HL-60 (cell line): ENCODE results near the gene CDC42BPA.

Source experiments
- DNase-seq, 2 experiments: peaks; one replicate each; pipeline ENCODE4 v3.0.0-alpha.2; 2010 to 2020; ENCODE audit warnings: low read depth in 1 of 2, low spot score in 1 of 2
- H3K27ac ChIP-seq: fragments of 250-450 bp; sonication (Bioruptor Pico); replicated peaks from 2 replicates; pipeline ENCODE4 v1.5.1; 2020; ENCODE audit warnings: mild to moderate bottlenecking, moderate library complexity
- H3K27me3 ChIP-seq: fragments of 250-450 bp; sonication (Bioruptor Pico); 2 replicates; pipeline ENCODE4 v1.5.1; 2021; ENCODE audit warnings: mild to moderate bottlenecking, moderate library complexity; ENCODE audit not compliant: insufficient read depth, poor library complexity, severe bottlenecking
- H3K4me3 ChIP-seq: replicated peaks from 2 replicates; pipeline ENCODE4 v1.5.1; 2011; ENCODE audit warnings: mild to moderate bottlenecking, control low read depth, low read length; ENCODE audit not compliant: insufficient read depth
- GABPA ChIP-seq: IDR thresholded peaks from 2 replicates; pipeline ENCODE4 v1.6.1; 2012; ENCODE audit warnings: low read depth
- POLR2AphosphoS5 ChIP-seq: IDR thresholded peaks from 2 replicates; pipeline ENCODE4 v1.6.1; 2012; ENCODE audit warnings: low read depth
- SPI1 ChIP-seq: IDR thresholded peaks from 2 replicates; pipeline ENCODE4 v1.6.1; 2012; ENCODE audit warnings: low read depth, mild to moderate bottlenecking, borderline replicate concordance
- TF ChIP-seq, protein P1 (sequence below): IDR thresholded peaks from one replicate; pipeline ENCODE4 v1.5.1; 2011; ENCODE audit warnings: low read length, control low read depth, inconsistent platforms; ENCODE audit not compliant: insufficient read depth
- TF ChIP-seq, protein P2 (sequence below): IDR thresholded peaks from 2 replicates; pipeline ENCODE4 v1.6.1; 2012; ENCODE audit warnings: low read depth; ENCODE audit not compliant: insufficient replicate concordance

The CDC42BPA gene

DNA sequence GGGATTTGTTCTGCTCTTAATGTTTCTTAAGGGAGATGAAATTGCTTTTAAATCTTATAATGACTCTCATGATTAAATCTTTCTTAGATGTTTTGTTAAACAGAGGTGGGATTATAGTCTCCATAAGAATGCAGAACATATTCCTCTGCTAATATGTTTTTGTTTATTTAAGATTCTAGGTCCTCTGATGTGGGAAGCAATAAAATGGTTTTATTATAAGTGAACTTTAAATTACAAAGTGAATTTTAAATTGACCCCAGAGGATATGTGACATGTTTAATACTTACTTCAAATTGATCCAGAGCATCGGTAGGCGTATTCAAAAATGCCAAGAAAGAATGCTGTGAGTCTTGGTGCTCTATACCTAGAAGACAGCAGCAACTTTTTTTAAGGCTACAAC lies 248.8 kb downstream of the CDC42BPA start:
- no peak for DNase-seq
- no peaks in the 10 kb centered on the region for H3K27me3 ChIP-seq
- TF ChIP-seq, protein P1, sequence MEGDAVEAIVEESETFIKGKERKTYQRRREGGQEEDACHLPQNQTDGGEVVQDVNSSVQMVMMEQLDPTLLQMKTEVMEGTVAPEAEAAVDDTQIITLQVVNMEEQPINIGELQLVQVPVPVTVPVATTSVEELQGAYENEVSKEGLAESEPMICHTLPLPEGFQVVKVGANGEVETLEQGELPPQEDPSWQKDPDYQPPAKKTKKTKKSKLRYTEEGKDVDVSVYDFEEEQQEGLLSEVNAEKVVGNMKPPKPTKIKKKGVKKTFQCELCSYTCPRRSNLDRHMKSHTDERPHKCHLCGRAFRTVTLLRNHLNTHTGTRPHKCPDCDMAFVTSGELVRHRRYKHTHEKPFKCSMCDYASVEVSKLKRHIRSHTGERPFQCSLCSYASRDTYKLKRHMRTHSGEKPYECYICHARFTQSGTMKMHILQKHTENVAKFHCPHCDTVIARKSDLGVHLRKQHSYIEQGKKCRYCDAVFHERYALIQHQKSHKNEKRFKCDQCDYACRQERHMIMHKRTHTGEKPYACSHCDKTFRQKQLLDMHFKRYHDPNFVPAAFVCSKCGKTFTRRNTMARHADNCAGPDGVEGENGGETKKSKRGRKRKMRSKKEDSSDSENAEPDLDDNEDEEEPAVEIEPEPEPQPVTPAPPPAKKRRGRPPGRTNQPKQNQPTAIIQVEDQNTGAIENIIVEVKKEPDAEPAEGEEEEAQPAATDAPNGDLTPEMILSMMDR, result no peak
- TF ChIP-seq POLR2AphosphoS5 (no peak), SPI1 (no peak), GABPA (no peak)
- TF ChIP-seq, protein P2, sequence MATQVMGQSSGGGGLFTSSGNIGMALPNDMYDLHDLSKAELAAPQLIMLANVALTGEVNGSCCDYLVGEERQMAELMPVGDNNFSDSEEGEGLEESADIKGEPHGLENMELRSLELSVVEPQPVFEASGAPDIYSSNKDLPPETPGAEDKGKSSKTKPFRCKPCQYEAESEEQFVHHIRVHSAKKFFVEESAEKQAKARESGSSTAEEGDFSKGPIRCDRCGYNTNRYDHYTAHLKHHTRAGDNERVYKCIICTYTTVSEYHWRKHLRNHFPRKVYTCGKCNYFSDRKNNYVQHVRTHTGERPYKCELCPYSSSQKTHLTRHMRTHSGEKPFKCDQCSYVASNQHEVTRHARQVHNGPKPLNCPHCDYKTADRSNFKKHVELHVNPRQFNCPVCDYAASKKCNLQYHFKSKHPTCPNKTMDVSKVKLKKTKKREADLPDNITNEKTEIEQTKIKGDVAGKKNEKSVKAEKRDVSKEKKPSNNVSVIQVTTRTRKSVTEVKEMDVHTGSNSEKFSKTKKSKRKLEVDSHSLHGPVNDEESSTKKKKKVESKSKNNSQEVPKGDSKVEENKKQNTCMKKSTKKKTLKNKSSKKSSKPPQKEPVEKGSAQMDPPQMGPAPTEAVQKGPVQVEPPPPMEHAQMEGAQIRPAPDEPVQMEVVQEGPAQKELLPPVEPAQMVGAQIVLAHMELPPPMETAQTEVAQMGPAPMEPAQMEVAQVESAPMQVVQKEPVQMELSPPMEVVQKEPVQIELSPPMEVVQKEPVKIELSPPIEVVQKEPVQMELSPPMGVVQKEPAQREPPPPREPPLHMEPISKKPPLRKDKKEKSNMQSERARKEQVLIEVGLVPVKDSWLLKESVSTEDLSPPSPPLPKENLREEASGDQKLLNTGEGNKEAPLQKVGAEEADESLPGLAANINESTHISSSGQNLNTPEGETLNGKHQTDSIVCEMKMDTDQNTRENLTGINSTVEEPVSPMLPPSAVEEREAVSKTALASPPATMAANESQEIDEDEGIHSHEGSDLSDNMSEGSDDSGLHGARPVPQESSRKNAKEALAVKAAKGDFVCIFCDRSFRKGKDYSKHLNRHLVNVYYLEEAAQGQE, result no peak
- no peak overlapping the region for H3K4me3 ChIP-seq
- no peak overlapping the region for H3K27ac ChIP-seq

- TF ChIP-seq POLR2AphosphoS5, result no peak
- TF ChIP-seq, protein P2, result no peak
- H3K27ac ChIP-seq, result no peak overlapping the region
- no peak for DNase-seq
- no peak overlapping the region for H3K4me3 ChIP-seq
- H3K27me3 ChIP-seq, result no peaks in the 10 kb centered on the region
Observed at GRCh38 chr1:227068883-227069282, 249.4 kb downstream of the CDC42BPA start.

GRCh38 chr1:227066999-227067398 lies 251.3 kb downstream of the CDC42BPA start:
- Histone ChIP-seq H3K27ac (no peak overlapping the region), H3K4me3 (no peak overlapping the region), H3K27me3 (peaks cover 4% of the 10 kb centered on the region)
- DNase-seq, result no peak
- TF ChIP-seq, protein P2, result no peak
- TF ChIP-seq GABPA (no peak), POLR2AphosphoS5 (no peak), SPI1 (no peak)
- TF ChIP-seq, protein P1, result no peak

DNA sequence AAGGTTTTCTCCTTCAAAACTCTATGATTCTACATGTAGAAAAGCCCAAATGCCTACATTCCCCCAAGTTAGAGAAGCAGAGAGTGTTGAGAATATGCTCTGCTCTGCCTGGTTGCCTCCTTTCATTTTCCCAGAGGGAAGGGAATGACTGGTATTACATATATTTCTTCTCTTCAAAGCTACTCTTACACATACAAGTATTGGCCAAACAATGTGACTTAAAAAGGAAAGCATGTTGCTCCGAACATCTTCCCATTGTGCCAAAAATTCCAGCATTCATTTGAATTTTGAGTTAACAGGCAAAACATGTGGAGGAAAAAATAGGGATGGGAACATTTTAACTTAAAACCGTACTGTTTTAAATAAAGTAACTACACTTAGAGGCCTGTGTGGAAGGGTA lies 253.0 kb downstream of the CDC42BPA start:
- TF ChIP-seq, protein P2, result no peak
- H3K27ac ChIP-seq, result no peak overlapping the region
- H3K27me3 ChIP-seq, result peaks cover 4% of the 10 kb centered on the region
- H3K4me3 ChIP-seq, result no peak overlapping the region
- no peak for DNase-seq
